Measurements from ENCODE around the gene ZNF560. TPM values are rescaled to one million over a fixed set of nuclear protein-coding genes. Genes with fewer than 3 reads are reported as not detected.

Gene ZNF560
- total and polyA plus RNA-seq, 9 of the 15 experiments (the other 6 are each of a cell fraction or from before 2014, with no cell fraction given) = 0.04 to 0.18 (median 0.05) TPM; not detected in 3

- TF ChIP-seq NR2C1 (IDR thresholded peaks at IDR 0.05) (0 out of 2 replicates have a peak, but pooled peaks have one; percentile 15), NR2C1 (tag; IDR thresholded peaks at IDR 0.05) (no peak), ZBTB5 (IDR thresholded peaks at IDR 0.05) (no peak), PML (IDR thresholded peaks at IDR 0.05; ENCODE audit: low read length) (peak; percentile 63; the same call in 1 of the 2 replicates), SMAD1 (IDR thresholded peaks at IDR 0.05; ENCODE audit: low read depth, low read length, partially characterized antibody) (peak; percentile 26), YY1 (IDR thresholded peaks at IDR 0.05; ENCODE audit: borderline replicate concordance in 1 of 3, control insufficient read depth in 1 of 3, extremely low read depth in 1 of 3, insufficient read depth in 3 of 3, insufficient read length in 1 of 3, insufficient replicate concordance in 2 of 3, low read depth in 1 of 3, low read length in 2 of 3) (peak in 2 of 3 experiments; percentile 37 to 39), SIN3A (IDR thresholded peaks at IDR 0.05; ENCODE audit: borderline replicate concordance in 2 of 2, control insufficient read depth in 1 of 2, low read depth in 2 of 2, low read length in 2 of 2) (peak; percentile 28 to 46; a peak in 2 of 4 replicates), ZBTB7A (IDR thresholded peaks at IDR 0.05; ENCODE audit: borderline replicate concordance, control insufficient read depth, low read depth, low read length) (peak; percentile 55; the same call in 1 of the 2 replicates), TAF9B (IDR thresholded peaks at IDR 0.05; ENCODE audit: partially characterized antibody) (peak; percentile 62), ATF6 (CRISPR knock-in tag; IDR thresholded peaks at IDR 0.05) (no peak; the same call in 1 of the 2 replicates), NKRF (IDR thresholded peaks at IDR 0.05; ENCODE audit: borderline replicate concordance) (0 out of 2 replicates have a peak, but pooled peaks have one; percentile 74), MAX (CRISPR knock-in tag; IDR thresholded peaks at IDR 0.05) (peak; percentile 66), BMI1 (IDR thresholded peaks at IDR 0.05; ENCODE audit: low read length) (no peak), BRCA1 (IDR thresholded peaks at IDR 0.05) (no peak), BRCA1 (CRISPR knock-in tag; IDR thresholded peaks at IDR 0.05) (no peak), ETS1 (conservative IDR thresholded peaks at IDR 0.05; ENCODE audit: control insufficient read depth, low read depth, low read length) (peak; percentile 44; the same call in 1 of the 2 replicates), RFX1 (IDR thresholded peaks at IDR 0.05) (no peak), MAFK (IDR thresholded peaks at IDR 0.05; ENCODE audit: low read length) (peak; percentile 35; the same call in 1 of the 2 replicates)
Observed at GRCh38 chr19:9435279-9436268, 62.8 kb downstream of the ZNF560 start, which contains the start of gene ZNF266 (continued).

Measured in K562 (cell line).